ENCODE measurements around the gene SAE1. TPM values are rescaled to one million over a fixed set of nuclear protein-coding genes. Genes with fewer than 3 reads are reported as not detected.

The SAE1 gene
- total and polyA plus RNA-seq, 7 donors, result 50.5 to 191 (median 109) TPM

DNA sequence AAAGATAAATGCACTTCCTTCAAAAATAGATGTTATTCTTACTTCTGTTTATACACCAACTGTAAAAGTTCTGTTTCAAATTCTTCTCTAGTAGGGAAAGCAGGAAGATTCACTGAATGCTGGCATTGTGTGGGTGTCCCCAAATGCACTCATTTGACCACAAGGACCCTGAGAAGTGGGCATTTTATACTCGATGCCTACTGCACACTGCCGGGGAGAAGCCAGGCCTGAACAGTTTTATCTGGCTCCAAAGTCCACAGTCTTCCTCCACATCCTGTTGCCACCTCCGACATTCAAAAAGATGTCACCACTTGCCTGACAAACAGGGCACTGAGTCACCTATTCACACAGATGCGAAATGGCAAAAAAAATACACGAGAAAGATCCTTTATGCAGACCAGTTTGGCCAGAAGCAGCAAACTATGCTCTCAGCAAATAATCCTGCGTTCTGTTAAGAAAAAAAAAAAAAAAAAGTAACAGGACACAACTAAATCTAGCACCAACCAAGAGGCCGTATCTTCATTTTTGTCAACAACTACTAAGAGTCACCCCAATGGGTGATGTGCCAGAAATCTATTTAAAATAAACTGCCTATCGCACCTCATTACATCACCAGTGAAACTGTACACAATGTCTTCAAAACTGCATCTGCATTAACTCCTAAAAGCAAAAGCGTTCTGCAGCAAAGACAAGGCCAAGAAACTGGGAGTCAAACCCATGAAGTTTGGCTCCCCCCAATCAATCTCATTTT, 23.3 kb upstream of the SAE1 start:
- Histone ChIP-seq H3K36me3 (no peaks in the 10 kb centered on the region), H3K4me1 (peaks cover 0 to 73% (median 69%) of the 10 kb centered on the region in 4 donors), H3K27ac (peak overlapping the region; percentile 97 to 100 (median 100)), H3K9me3 (no peaks in the 10 kb centered on the region), H3K4me3 (no peak overlapping the region), H3K27me3 (no peaks in the 10 kb centered on the region)
- no peak for DNase-seq
- TF ChIP-seq POLR2AphosphoS5 (IDR thresholded peaks at IDR 0.05) (peak in 1 of 4 donors; percentile 47), EP300 (IDR thresholded peaks at IDR 0.05) (peak in 1 of 4 donors; percentile 3), POLR2A (IDR thresholded peaks at IDR 0.05) (no peak)
- TF ChIP-seq, protein P1, sequence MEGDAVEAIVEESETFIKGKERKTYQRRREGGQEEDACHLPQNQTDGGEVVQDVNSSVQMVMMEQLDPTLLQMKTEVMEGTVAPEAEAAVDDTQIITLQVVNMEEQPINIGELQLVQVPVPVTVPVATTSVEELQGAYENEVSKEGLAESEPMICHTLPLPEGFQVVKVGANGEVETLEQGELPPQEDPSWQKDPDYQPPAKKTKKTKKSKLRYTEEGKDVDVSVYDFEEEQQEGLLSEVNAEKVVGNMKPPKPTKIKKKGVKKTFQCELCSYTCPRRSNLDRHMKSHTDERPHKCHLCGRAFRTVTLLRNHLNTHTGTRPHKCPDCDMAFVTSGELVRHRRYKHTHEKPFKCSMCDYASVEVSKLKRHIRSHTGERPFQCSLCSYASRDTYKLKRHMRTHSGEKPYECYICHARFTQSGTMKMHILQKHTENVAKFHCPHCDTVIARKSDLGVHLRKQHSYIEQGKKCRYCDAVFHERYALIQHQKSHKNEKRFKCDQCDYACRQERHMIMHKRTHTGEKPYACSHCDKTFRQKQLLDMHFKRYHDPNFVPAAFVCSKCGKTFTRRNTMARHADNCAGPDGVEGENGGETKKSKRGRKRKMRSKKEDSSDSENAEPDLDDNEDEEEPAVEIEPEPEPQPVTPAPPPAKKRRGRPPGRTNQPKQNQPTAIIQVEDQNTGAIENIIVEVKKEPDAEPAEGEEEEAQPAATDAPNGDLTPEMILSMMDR (IDR thresholded peaks at IDR 0.05), result no peak
- intact Hi-C loops (cut with DNase I), result no loop called here
- WGBS, 2 donors, result 29 to 34% methylated on average over 9 of the region's 9 CpGs

GRCh38 chr19:47107953-47108746, 22.5 kb upstream of the SAE1 start:
- intact Hi-C loops (cut with DNase I), result no loop called here
- TF ChIP-seq, protein P1 (IDR thresholded peaks at IDR 0.05), result no peak
- TF ChIP-seq EP300 (IDR thresholded peaks at IDR 0.05), result peak in 1 of 4 donors; percentile 0
- Histone ChIP-seq H3K27me3 (no peaks in the 10 kb centered on the region), H3K4me3 (no peak overlapping the region), H3K27ac (peak overlapping the region; percentile 97 to 100 (median 100)), H3K4me1 (peaks cover 0 to 66% (median 61%) of the 10 kb centered on the region in 4 donors), H3K9me3 (no peaks in the 10 kb centered on the region), H3K36me3 (no peaks in the 10 kb centered on the region)
- DNase-seq, result no peak
- 87 to 90% methylated on average over 9 of the region's 9 CpGs for WGBS, 2 donors

DNA sequence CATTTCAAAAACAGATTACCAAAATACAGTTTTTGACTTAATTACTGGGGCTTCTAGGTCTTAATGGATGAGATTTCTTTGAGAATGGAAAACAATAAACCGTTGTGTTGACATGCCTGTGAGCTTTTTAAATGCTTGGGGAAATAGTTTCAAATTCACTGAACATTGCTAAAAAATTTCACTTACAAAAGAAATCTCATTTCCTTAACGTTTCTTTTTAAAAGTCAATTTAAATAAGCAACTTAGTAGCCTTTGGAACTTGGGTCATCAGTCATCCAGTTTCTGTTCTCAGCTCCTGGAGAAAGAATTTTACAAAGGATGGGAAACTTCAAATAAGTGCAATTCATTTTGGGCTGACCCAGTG, 21.5 kb upstream of the SAE1 start:
- Histone ChIP-seq H3K36me3 (no peaks in the 10 kb centered on the region), H3K9me3 (no peaks in the 10 kb centered on the region), H3K27me3 (no peaks in the 10 kb centered on the region), H3K27ac (peak overlapping the region; percentile 97 to 100 (median 100)), H3K4me3 (peak overlapping the region in 2 of 4 donors; percentile 78 to 98), H3K4me1 (peaks cover 0 to 66% (median 60%) of the 10 kb centered on the region in 4 donors)
- WGBS, 2 donors, result 18 to 36% methylated on average over 2 of the region's 2 CpGs
- TF ChIP-seq EP300 (IDR thresholded peaks at IDR 0.05) (no peak), POLR2A (IDR thresholded peaks at IDR 0.05) (no peak), POLR2AphosphoS5 (IDR thresholded peaks at IDR 0.05) (no peak)
- TF ChIP-seq, protein P1 (IDR thresholded peaks at IDR 0.05), result no peak
- no peak for DNase-seq
- intact Hi-C loops (cut with DNase I), result no loop called here

DNA sequence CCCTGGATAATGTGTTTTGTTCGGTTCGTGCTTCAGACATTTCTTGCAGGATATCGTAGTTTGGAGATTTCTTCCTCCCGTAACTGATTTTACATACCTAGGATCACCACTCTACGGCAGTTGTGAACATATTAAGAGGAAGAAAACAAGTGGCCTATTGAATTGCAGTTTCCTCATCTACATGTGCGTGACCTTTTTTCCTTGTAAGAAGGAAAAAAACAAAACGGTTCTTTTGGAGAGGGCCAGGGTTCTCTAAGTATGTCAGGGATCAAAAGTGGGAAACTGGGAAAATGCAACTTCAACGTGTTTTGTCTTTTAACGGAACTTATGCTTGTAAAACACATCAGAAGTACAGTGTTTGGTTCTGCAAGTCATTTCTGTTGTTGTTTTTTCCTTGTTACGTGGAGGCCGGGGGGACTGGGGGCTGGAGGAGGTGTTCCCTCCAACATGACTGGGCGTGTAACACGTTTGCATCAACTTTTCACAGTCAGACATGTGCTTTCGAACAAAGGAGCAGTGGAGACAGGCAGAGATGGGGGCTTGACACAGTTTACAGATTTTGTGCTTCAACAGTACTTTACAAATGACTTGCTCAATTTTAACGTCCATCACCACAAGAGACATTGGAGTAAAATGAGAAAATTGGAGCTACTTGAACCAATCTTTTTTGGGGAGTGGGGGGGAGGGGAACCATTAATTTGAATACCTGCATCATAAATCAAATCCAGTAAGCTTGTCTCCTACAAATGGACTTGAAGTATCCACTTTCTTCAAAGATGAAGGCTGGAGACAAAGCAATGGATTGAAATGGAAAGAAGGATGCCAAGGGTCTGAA, 20.9 kb upstream of the SAE1 start:
- peak in 1 of 4 donors; percentile 25 for TF ChIP-seq POLR2AphosphoS5 (IDR thresholded peaks at IDR 0.05)
- no peak for TF ChIP-seq POLR2A (IDR thresholded peaks at IDR 0.05)
- Histone ChIP-seq H3K27me3 (no peaks in the 10 kb centered on the region), H3K9me3 (no peaks in the 10 kb centered on the region), H3K4me1 (peaks cover 0 to 63% (median 59%) of the 10 kb centered on the region in 4 donors), H3K36me3 (no peaks in the 10 kb centered on the region), H3K4me3 (peak overlapping the region; percentile 78 to 98 (median 97)), H3K27ac (peak overlapping the region; percentile 97 to 100 (median 100))
- no peak for DNase-seq
- intact Hi-C loops (cut with DNase I), result loop anchor here (5.0 kb wide), 1 partner anchor 247 kb away; the partner anchor contains the start of gene ARHGAP35
- 3 to 7% methylated on average over 15 of the region's 15 CpGs for WGBS, 2 donors
